ENCODE results near the gene CLCN2.

The CLCN2 gene

DNA sequence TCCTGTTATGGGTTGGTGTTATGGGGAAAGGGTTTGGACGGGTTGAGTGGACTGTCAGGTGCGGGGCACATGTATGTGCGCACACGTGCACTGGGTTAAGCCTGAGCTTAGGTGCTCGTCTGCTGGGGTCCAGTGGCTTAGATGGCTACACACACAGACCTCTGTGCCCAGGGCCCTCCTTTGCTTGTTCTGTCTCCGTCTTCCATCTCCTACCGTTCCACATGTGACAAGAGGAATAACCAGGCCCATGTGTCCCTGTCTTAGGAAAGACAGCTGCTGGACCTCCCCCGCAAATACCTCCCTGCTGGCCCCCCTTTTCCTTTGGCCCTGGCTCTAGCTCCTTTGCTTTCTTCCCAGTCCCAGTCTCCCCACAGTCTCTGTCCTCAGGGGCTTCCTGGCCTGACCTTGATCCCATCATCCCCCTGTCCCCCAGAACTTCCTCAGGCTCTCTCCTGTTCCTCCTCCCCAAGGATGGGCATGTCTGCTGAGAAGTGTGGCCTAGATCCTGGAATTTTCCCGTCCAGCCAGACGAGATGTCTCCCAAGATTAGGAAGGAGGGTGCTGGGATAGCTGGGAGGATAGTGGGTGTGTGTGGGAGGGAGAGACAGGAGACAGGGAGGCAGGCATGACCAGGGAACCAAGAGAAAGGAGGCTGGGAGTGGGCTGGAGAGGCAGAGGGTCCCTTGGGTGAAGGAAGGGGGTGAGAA lies 17.4 kb upstream of the CLCN2 start:
- H3K4me1 Mint-ChIP-seq, result peaks cover 39% of the 10 kb centered on the region
- H3K36me3 Mint-ChIP-seq (ENCODE audit: low read depth), result peaks cover 7% of the 10 kb centered on the region
- DNase-seq, result no peak
- H3K27ac Mint-ChIP-seq, result peak overlapping the region; percentile 5
- TF ChIP-seq, protein P1, sequence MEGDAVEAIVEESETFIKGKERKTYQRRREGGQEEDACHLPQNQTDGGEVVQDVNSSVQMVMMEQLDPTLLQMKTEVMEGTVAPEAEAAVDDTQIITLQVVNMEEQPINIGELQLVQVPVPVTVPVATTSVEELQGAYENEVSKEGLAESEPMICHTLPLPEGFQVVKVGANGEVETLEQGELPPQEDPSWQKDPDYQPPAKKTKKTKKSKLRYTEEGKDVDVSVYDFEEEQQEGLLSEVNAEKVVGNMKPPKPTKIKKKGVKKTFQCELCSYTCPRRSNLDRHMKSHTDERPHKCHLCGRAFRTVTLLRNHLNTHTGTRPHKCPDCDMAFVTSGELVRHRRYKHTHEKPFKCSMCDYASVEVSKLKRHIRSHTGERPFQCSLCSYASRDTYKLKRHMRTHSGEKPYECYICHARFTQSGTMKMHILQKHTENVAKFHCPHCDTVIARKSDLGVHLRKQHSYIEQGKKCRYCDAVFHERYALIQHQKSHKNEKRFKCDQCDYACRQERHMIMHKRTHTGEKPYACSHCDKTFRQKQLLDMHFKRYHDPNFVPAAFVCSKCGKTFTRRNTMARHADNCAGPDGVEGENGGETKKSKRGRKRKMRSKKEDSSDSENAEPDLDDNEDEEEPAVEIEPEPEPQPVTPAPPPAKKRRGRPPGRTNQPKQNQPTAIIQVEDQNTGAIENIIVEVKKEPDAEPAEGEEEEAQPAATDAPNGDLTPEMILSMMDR (IDR thresholded peaks at IDR 0.05), result no peak
- peak overlapping the region; percentile 82 for H3K4me3 Mint-ChIP-seq
- no peaks in the 10 kb centered on the region for H3K9me3 Mint-ChIP-seq
- H3K27me3 Mint-ChIP-seq (ENCODE audit: low read depth, poor library complexity), result peaks cover 53% of the 10 kb centered on the region

DNA sequence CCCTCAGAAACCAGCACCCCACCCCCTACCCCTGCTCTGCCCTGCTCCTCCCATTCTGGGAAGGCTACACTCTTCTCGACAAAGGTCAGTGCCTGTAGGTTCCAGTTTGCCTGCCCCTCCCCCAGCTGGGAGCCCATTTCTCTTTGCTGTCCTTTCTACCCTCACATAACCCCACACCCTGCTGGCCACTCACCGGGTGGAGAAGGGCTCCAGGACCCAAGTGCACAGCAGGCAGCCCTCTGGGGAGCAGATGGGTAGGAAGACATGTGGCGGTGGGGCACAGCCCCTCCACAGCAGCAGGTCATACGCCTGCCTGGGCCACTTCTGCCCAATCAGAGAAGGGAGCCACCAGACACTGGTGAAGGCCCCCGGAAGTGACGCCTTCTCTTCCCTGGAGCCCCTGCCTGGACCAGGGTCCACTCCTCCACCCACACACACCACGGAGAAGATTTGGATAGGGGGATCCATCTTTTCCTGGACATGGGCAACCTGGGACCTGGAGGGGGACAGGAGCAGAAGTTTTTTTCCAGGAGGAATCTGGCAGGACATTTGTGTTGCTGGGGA lies 16.6 kb upstream of the CLCN2 start, which contains the start of gene THPO:
THPO (minus strand) TSS at position 326 of the 564 bp plus-strand sequence. CDS start 1,948 bp downstream, outside the sequence.
- peaks cover 39% of the 10 kb centered on the region for H3K4me1 Mint-ChIP-seq
- H3K27me3 Mint-ChIP-seq (ENCODE audit: low read depth, poor library complexity), result peaks cover 52% of the 10 kb centered on the region
- TF ChIP-seq, protein P1 (IDR thresholded peaks at IDR 0.05), result no peak
- peak; percentile 57 for DNase-seq
- H3K4me3 Mint-ChIP-seq, result peak within 1 kb of the TSS; percentile 82
- H3K9me3 Mint-ChIP-seq, result no peaks in the 10 kb centered on the region
- peak within 1 kb of the TSS; percentile 5 for H3K27ac Mint-ChIP-seq
- H3K36me3 Mint-ChIP-seq (ENCODE audit: low read depth), result peaks cover 7% of the 10 kb centered on the region

- DNase-seq, result no peak
- peak overlapping the region; percentile 82 for H3K4me3 Mint-ChIP-seq
- no peaks in the 10 kb centered on the region for H3K9me3 Mint-ChIP-seq
- H3K36me3 Mint-ChIP-seq (ENCODE audit: low read depth), result peaks cover 7% of the 10 kb centered on the region
- H3K27ac Mint-ChIP-seq, result no peak overlapping the region
- peaks cover 42% of the 10 kb centered on the region for H3K4me1 Mint-ChIP-seq
- H3K27me3 Mint-ChIP-seq (ENCODE audit: low read depth, poor library complexity), result peaks cover 46% of the 10 kb centered on the region
- TF ChIP-seq, protein P1 (IDR thresholded peaks at IDR 0.05), result no peak
Observed at GRCh38 chr3:184377374-184377773, 16.0 kb upstream of the CLCN2 start.

DNA sequence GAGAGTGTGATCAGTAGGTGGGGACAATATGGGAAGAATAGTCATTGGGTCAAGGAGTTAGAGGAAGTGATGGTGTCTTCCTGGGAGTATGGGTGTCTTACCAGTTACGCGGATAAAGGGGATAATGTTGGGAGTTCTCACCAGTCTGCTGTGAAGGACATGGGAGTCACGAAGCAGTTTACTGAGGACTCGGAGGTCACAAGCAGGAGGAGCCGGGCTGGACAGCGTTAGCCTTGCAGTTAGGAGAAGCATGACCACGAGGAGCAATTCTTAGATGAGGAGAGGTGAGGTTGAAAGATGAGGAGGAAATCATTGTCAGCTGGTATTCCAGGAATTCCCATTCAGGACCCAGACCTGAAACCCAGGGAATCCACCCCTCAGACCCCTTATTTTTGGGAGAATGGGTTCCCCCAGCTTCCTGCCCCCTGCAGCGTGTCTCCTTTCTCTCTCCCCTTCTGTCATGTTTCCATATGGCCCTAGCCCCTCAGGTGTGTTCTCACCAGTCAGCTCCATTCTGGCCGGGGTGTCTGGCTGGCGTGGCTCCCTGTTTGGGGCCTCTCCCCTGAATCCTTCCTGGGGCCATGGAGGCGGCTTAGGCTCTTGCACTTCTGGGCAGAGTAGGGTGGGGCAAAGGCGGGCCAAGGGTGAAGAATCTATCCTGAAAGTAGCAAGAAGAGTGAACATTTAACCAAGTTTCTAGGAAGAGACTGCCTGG lies 14.5 kb upstream of the CLCN2 start:
- TF ChIP-seq, protein P1 (IDR thresholded peaks at IDR 0.05), result no peak
- no peak for DNase-seq
- Mint-ChIP-seq H3K36me3 (ENCODE audit: low read depth) (peaks cover 7% of the 10 kb centered on the region), H3K9me3 (no peaks in the 10 kb centered on the region), H3K27me3 (ENCODE audit: low read depth, poor library complexity) (peaks cover 31% of the 10 kb centered on the region), H3K27ac (no peak overlapping the region), H3K4me3 (no peak overlapping the region), H3K4me1 (peaks cover 52% of the 10 kb centered on the region)

- Mint-ChIP-seq H3K27me3 (ENCODE audit: low read depth, poor library complexity) (peaks cover 19% of the 10 kb centered on the region), H3K4me3 (no peak overlapping the region), H3K27ac (no peak overlapping the region), H3K36me3 (ENCODE audit: low read depth) (peaks cover 18% of the 10 kb centered on the region), H3K9me3 (no peaks in the 10 kb centered on the region), H3K4me1 (peaks cover 41% of the 10 kb centered on the region)
- no peak for DNase-seq
- TF ChIP-seq, protein P1 (IDR thresholded peaks at IDR 0.05), result no peak
Observed at GRCh38 chr3:184373422-184373821, 12.0 kb upstream of the CLCN2 start.

All from nephron progenitor cell (in vitro differentiated cells).